ENCODE measurements around the gene OR51B4. TPM values are rescaled to one million over a fixed set of nuclear protein-coding genes. Genes with fewer than 3 reads are reported as not detected.

Gene OR51B4
- total RNA-seq, 4 donors from 2014 or later: not detected

DNA sequence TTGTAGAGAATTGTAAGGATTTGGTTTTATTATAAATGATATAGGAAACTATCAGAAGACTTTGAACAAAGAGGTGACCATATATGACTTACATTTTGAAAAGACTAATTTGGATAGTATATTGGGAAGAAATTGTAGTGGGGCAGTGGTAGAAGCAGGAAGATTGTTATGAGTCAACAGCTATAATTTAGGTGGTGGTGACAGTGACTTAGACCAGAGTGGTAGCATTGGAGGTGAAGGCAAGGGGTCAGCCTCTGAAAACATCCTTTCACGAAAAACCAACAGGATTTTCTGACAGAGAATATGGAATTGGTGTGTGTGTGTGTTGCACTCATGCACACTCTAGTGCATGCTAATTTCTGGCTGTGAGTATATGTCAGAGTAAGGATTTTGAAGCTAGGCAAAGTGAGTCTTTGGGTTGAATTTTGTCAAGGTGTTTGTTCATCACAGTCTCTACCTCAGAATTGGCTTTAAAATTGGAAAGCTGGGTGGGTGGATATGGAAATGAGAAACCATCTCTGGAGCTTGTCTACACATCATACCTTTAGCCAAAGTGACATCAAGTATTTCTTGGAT is 23.9 kb downstream of the OR51B4 start:
- TF ChIP-seq, protein P1, sequence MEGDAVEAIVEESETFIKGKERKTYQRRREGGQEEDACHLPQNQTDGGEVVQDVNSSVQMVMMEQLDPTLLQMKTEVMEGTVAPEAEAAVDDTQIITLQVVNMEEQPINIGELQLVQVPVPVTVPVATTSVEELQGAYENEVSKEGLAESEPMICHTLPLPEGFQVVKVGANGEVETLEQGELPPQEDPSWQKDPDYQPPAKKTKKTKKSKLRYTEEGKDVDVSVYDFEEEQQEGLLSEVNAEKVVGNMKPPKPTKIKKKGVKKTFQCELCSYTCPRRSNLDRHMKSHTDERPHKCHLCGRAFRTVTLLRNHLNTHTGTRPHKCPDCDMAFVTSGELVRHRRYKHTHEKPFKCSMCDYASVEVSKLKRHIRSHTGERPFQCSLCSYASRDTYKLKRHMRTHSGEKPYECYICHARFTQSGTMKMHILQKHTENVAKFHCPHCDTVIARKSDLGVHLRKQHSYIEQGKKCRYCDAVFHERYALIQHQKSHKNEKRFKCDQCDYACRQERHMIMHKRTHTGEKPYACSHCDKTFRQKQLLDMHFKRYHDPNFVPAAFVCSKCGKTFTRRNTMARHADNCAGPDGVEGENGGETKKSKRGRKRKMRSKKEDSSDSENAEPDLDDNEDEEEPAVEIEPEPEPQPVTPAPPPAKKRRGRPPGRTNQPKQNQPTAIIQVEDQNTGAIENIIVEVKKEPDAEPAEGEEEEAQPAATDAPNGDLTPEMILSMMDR (IDR thresholded peaks at IDR 0.05; ENCODE audit: low read depth): no peak

DNA sequence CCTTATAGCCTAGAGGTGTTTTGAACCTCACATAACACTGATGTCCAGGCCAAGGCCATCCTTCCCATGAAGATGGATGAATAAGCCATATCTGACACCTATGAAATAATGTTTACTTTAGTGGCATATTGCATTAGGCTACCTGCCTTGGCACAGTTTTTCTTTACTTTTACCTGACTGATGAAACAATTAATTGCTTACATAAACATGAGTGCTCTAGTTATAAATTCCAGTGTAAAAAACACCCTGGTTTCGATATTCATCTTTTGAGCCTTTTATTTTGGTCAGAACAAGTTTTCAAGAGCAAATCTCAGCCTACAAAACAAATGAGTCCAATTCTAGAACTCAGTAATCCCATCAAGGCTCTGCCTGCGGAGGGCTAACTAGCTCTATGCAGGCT is 25.0 kb downstream of the OR51B4 start:
- TF ChIP-seq, protein P1 (IDR thresholded peaks at IDR 0.05; ENCODE audit: low read depth): no peak

DNA sequence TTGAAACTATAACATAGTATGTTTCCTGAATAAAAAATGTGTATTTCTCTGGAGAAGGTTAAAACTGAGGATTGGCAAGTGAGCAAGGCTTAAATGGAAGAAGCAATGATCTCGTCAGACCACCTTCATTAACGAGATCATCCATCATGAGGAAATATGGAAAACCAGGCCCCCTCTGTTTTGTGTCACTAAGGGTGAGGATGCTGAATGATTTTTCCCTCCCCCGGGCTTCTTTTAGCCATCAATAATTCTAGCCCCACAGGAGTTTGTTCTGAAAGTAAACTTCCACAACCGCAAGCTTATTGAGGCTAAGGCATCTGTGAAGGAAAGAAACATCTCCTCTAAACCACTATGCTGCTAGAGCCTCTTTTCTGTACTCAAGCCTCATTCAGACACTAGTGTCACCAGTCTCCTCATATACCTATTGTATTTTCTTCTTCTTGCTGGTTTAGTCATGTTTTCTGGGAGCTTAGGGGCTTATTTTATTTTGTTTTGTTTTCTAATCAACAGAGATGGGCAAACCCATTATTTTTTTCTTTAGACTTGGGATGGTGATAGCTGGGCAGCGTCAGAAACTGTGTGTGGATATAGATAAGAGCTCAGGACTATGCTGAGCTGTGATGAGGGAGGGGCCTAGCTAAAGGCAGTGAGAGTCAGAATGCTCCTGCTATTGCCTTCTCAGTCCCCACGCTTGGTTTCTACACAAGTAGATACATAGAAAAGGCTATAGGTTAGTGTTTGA is 26.2 kb downstream of the OR51B4 start:
- TF ChIP-seq, protein P1 (IDR thresholded peaks at IDR 0.05; ENCODE audit: low read depth): no peak

DNA sequence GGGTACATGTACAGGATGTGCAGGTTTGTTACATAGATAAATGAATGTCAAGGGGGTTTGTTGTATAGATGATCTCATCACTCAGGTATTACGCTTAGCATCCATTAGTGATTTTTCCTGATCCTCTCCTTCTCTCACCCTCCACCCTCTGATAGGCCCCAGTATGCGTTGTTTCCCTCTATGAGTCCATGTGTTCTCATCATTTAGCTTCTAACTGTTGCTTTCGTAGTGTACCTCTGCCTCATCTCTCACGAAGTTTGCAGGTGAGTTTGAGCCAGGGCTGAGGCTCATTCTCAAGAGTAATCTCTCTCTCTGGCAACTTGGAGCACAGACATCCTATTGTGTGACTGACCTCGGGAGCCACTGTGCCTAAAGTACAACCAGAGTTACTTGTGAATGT is 27.4 kb downstream of the OR51B4 start:
- TF ChIP-seq, protein P1 (IDR thresholded peaks at IDR 0.05; ENCODE audit: low read depth): no peak

DNA sequence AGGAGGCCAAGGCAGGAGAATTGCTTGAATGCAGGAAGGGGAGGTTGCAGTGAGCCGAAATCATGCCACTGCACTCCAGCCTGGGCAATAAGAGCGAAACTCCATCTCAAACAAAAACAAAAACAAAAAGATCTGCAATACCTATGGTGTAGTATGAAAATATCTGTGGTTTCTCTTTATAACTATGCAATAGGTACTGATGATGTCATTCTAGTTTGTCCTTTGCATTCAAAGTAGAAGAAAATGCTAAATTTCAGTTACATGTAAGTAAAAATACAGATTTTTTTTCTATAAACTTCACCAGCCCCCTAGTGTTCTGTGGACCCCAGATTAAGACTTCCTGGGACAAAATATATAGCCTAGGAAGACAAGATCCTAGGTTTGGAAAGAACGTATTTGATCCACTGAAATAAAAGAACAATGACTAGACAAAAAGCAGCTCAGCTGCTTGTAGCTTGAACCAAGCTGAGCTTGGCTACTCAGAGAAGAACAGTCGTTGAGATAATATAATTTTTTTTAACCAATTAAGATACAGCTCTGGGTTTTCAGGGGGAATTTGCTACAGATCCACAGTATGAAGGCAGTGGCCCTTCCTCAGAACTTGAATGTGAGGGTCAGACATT is 29.2 kb downstream of the OR51B4 start:
- TF ChIP-seq, protein P1 (IDR thresholded peaks at IDR 0.05; ENCODE audit: low read depth): no peak

DNA sequence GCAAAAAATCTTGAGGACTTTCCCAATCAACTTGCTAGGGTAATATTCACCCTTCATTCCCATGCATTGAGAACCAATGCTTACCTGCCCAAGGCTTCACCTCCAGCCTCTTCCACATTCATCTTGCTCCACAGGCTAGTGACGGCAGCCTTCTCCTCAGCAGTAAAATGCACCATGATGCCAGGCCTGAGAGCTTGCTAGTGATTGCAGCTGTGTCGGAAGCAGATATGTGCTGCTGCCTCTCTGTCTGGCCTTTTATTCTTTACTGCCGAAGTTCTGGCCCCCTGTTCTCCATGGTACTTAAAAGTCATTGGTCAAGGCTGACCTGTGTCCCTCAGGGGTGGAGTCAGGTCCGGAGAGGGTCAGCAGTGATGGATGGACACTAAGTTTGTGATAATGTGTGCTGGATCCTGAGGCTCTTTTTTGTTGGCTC is 32.0 kb downstream of the OR51B4 start, which contains the start of gene HBE1:
HBE1 (minus strand) TSS at position 231 of the 433 bp plus-strand sequence; CDS start at position 176, 55 bp downstream.
- TF ChIP-seq, protein P1 (IDR thresholded peaks at IDR 0.05; ENCODE audit: low read depth): no peak

DNA sequence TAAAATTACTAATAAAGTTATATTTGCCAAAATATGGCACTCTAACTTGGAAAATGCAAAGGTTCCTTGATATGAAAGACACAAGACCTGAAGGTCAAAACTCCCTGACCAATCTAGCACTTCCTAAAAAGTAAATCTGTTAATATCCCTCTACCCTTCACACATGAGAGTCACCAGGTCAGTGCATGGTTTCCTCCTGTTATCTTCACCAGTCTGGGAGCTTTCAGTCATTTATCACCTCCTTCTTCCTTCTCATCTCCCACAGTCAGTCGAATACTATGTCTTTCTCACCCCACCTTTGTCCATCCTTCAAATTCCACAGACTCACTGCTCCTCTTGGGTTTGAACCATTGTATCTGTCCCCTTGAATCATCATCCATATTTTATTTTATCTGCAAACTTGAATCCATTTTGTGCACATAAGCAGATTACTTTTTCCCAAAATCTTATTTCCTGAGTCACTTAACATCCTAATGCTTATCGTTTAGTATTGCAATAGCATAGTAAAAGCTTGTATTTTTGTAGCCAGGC is 34.6 kb downstream of the OR51B4 start:
- TF ChIP-seq, protein P1 (IDR thresholded peaks at IDR 0.05; ENCODE audit: low read depth): no peak
